Vagina (tissue), 2 donors: ENCODE results near the gene TMC4. TPM values are rescaled to one million over a fixed set of nuclear protein-coding genes. Genes with fewer than 3 reads are reported as not detected.

Source experiments
- DNase-seq, 2 donors: peaks; one replicate each; pipeline ENCODE4 v3.0.0-alpha.2; 2017; ENCODE audit errors: extremely low spot score in 2 of 2
- H3K27ac ChIP-seq: fragments of 200-600 bp; sonication (generic); one replicate; pipeline ENCODE4 v1.5.1; 2019
- H3K27me3 ChIP-seq: fragments of 200-600 bp; sonication (generic); one replicate; pipeline ENCODE4 v1.5.1; 2019
- H3K36me3 ChIP-seq, 2 donors: fragments of 200-600 bp; sonication (generic); one replicate each; pipeline ENCODE4 v1.5.1; 2017 to 2019
- H3K4me1 ChIP-seq: fragments of 200-600 bp; sonication (generic); one replicate; pipeline ENCODE4 v1.5.1; 2019
- H3K4me3 ChIP-seq, 2 donors: fragments of 200-600 bp; sonication (generic); 1 replicate in 1 of 2; 2 replicates in 1 of 2; pipeline ENCODE4 v1.5.1; 2016 to 2019
- H3K9me3 ChIP-seq: fragments of 200-600 bp; sonication (generic); one replicate; pipeline ENCODE4 v1.5.1; 2019
- POLR2A ChIP-seq, 2 donors: fragments of 450-650 bp; IDR thresholded peaks; one replicate each; pipeline ENCODE4 v1.6.1; 2017; ENCODE audit warnings: antibody characterized with exemption in 2 of 2, mild to moderate bottlenecking in 2 of 2, moderate library complexity in 2 of 2
- POLR2AphosphoS5 ChIP-seq, 2 donors: sonication (generic); formaldehyde crosslinking; IDR thresholded peaks; one replicate each; pipeline ENCODE4 v1.9.0; 2017; ENCODE audit warnings: antibody characterized with exemption in 2 of 2, mild to moderate bottlenecking in 2 of 2, low read depth in 1 of 2; ENCODE audit not compliant: insufficient read depth in 1 of 2
- intact Hi-C: fragments of 100-400 bp; cut with DNase I; formaldehyde crosslinking; loops from one replicate; pipeline ENCODE4 v1.15.1; 2023
- total RNA-seq: library from RNA; depleted of rRNA; stranded (reverse); fragments of >200 nt; gene quantifications from one replicate; pipeline ENCODE4 v1.2.3, GENCODE V29; 2016
- TF ChIP-seq, protein P1 (sequence below), 3 experiments: fragments of 450-650 bp in 2 of 3; fragments of 200-600 bp in 1 of 3; sonication (generic) in 1 of 3; IDR thresholded peaks; one replicate each; pipeline ENCODE4 v1.5.1; 2017 to 2019; ENCODE audit warnings: antibody characterized with exemption in 3 of 3, mild to moderate bottlenecking in 2 of 3, moderate library complexity in 2 of 3

The TMC4 gene
- total RNA-seq, 1 donor from 2014 or later, result 22.3 TPM

DNA sequence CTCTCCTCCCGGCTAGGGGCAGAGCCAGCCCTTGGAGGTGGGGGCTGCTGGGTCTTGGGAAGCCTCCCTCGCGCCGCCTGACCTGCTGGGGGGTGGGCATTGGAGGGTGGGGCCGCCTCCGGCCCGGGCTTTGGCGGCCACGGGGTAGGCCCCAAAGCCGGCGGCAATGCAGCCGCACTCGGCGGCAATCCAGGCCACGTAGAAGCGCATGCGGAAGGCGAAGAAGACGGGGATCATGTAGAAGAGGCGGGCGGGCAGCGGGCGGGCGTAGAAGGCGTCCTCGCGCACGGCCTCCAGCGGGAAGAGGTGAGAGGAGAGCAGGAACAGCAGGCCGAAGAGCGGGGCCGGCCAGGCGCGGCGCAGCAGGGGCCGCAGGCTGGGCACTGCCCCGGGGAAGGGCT lies 7.7 kb upstream of the TMC4 start:
- DNase-seq, result no peak
- Histone ChIP-seq H3K36me3 (no peaks in the 10 kb centered on the region), H3K4me1 (no peaks in the 10 kb centered on the region), H3K9me3 (no peaks in the 10 kb centered on the region), H3K27ac (no peak overlapping the region), H3K27me3 (no peaks in the 10 kb centered on the region), H3K4me3 (no peak overlapping the region)
- TF ChIP-seq, protein P1, sequence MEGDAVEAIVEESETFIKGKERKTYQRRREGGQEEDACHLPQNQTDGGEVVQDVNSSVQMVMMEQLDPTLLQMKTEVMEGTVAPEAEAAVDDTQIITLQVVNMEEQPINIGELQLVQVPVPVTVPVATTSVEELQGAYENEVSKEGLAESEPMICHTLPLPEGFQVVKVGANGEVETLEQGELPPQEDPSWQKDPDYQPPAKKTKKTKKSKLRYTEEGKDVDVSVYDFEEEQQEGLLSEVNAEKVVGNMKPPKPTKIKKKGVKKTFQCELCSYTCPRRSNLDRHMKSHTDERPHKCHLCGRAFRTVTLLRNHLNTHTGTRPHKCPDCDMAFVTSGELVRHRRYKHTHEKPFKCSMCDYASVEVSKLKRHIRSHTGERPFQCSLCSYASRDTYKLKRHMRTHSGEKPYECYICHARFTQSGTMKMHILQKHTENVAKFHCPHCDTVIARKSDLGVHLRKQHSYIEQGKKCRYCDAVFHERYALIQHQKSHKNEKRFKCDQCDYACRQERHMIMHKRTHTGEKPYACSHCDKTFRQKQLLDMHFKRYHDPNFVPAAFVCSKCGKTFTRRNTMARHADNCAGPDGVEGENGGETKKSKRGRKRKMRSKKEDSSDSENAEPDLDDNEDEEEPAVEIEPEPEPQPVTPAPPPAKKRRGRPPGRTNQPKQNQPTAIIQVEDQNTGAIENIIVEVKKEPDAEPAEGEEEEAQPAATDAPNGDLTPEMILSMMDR (IDR thresholded peaks at IDR 0.05), result no peak
- TF ChIP-seq POLR2A (IDR thresholded peaks at IDR 0.05) (no peak), POLR2AphosphoS5 (IDR thresholded peaks at IDR 0.05; ENCODE audit: insufficient read depth in 1 of 2, low read depth in 1 of 2) (no peak)
- intact Hi-C loops, result no loop called here

DNA sequence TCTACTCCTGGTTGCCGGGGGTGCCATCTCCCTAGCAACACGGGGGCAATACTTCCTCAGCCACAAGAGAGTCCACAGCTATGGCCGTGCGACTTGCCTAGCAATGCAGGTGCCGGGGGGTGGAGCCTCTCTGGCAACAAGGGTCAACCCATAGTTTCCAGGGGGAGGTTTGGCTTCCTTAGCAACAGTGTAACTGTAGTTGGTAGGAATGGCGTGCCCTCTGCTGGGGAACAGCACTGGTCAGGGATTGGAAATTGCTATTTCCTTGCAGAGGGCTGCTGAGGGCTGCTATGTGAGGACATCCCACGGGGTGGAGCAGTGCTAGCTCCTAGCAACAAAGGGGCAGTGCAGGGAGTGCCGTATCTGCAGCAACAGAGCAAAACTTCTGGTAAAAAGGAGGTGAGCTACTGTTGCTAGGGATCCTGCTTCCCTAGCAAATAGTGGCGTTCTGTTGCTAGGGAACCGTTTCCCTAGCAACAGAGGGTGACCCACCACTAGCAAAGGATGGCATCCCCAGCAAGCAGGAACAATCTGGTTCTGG lies 7.0 kb upstream of the TMC4 start:
- intact Hi-C loops, result no loop called here
- H3K4me1 ChIP-seq, result no peaks in the 10 kb centered on the region
- no peak overlapping the region for H3K27ac ChIP-seq
- no peak overlapping the region for H3K4me3 ChIP-seq
- H3K9me3 ChIP-seq, result no peaks in the 10 kb centered on the region
- TF ChIP-seq, protein P1 (IDR thresholded peaks at IDR 0.05), result no peak
- DNase-seq, result no peak
- no peaks in the 10 kb centered on the region for H3K27me3 ChIP-seq
- H3K36me3 ChIP-seq, result no peaks in the 10 kb centered on the region

DNA sequence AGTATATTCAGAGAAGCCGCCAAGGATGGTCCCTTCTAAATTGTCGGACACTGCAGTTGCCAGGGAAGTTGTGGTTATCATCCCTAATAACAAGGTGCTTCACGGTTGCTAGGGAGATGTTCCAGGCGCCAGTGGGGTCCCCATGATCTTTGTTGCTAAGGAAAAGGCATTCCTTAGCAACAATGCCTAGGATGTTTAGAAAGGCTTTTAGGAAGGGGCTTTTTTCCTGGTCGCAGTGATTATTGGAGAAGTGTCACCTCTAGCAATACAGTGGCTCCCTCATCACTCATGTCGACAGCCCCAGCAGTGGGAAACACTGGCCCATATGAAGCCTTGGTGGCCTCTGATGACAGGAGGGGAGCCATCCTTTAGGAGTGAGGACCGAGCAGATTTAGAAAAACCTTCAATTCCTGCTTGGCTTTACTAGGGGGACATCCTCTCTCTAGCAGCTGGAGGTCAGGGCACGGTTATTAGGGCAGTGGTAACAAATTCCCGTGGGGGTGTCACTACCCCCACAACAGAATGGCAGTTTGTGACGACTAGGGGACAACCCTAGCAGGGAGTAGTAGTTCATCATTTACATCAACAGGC lies 6.4 kb upstream of the TMC4 start:
- H3K36me3 ChIP-seq, result no peaks in the 10 kb centered on the region
- TF ChIP-seq, protein P1 (IDR thresholded peaks at IDR 0.05), result no peak
- TF ChIP-seq POLR2AphosphoS5 (IDR thresholded peaks at IDR 0.05; ENCODE audit: insufficient read depth in 1 of 2, low read depth in 1 of 2), result no peak
- TF ChIP-seq POLR2A (IDR thresholded peaks at IDR 0.05), result no peak
- H3K9me3 ChIP-seq, result no peaks in the 10 kb centered on the region
- H3K27ac ChIP-seq, result no peak overlapping the region
- intact Hi-C loops, result no loop called here
- no peaks in the 10 kb centered on the region for H3K27me3 ChIP-seq
- no peak overlapping the region for H3K4me3 ChIP-seq
- H3K4me1 ChIP-seq, result no peaks in the 10 kb centered on the region
- DNase-seq, result no peak

DNA sequence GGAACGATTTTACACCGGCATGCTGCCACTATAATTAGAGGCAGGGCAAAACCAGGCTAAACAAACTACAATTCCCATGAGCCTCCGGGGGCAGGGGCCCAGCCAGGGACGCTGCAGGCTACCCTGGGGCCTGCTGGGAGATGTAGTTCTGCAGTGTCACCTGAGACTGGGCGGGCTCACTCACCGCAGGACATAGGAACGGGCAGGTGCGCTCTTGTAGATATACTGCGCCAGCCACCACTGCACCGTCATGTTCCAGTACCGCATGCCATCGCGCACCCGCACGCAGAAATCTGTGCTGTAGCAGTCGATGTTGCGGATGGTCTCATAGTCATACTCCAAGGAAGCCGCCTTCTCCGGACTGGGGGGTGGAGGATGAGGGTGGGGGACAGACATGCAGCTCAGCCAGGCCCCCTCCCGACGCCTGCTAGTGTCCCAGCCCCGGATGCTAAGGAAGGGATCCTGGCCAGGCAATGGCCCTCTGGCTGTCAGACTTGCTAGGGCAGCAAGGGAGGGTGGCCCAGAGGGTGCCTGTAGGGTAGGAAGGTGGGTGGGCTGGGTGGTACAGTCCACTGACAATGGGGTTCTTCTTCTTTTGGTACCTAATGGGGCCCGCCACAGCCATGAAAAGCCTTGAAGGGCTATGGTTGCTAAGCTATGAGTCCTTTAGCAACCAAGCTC lies 5.8 kb upstream of the TMC4 start:
- Histone ChIP-seq H3K9me3 (no peaks in the 10 kb centered on the region), H3K27me3 (no peaks in the 10 kb centered on the region), H3K4me1 (no peaks in the 10 kb centered on the region), H3K4me3 (no peak overlapping the region), H3K27ac (no peak overlapping the region), H3K36me3 (no peaks in the 10 kb centered on the region)
- intact Hi-C loops, result no loop called here
- DNase-seq, result no peak
- no peak for TF ChIP-seq POLR2A (IDR thresholded peaks at IDR 0.05)
- TF ChIP-seq, protein P1 (IDR thresholded peaks at IDR 0.05), result no peak
- no peak for TF ChIP-seq POLR2AphosphoS5 (IDR thresholded peaks at IDR 0.05; ENCODE audit: insufficient read depth in 1 of 2, low read depth in 1 of 2)
